Nephron (organoid): ENCODE results near the gene AZU1.

Source experiments
- H3K27ac Mint-ChIP-seq, 3 experiments: 2 replicates each; pipeline ENCODE4 v1.8.0; 2020; ENCODE audit warnings: mixed read lengths in 3 of 3, mild to moderate bottlenecking in 2 of 3, moderate library complexity in 1 of 3
- H3K27me3 Mint-ChIP-seq: 2 replicates; pipeline ENCODE4 v1.8.0; 2021; ENCODE audit warnings: low read depth, mild to moderate bottlenecking, moderate library complexity, mixed read lengths
- H3K36me3 Mint-ChIP-seq: 2 replicates; pipeline ENCODE4 v1.8.0; 2020; ENCODE audit warnings: low read depth, mixed read lengths
- H3K4me1 Mint-ChIP-seq: 2 replicates; pipeline ENCODE4 v1.8.0; 2020; ENCODE audit warnings: mixed read lengths
- H3K4me3 Mint-ChIP-seq, 3 experiments: 2 replicates each; pipeline ENCODE4 v1.8.0; 2020; ENCODE audit warnings: mild to moderate bottlenecking in 3 of 3, mixed read lengths in 3 of 3, moderate library complexity in 2 of 3
- H3K9me3 Mint-ChIP-seq: 2 replicates; pipeline ENCODE4 v1.8.0; 2020; ENCODE audit warnings: mixed read lengths
- CTCF ChIP-seq, 3 experiments: fragments of 200-600 bp; sonication (generic); IDR thresholded peaks; one replicate each; pipeline ENCODE4 v1.5.0; 2021; ENCODE audit warnings: antibody characterized with exemption in 3 of 3; ENCODE audit not compliant: unreplicated experiment in 3 of 3

AZU1 gene

GRCh38 chr19:782878-783668 lies 44.6 kb upstream of the AZU1 start:
- peaks cover 17% of the 10 kb centered on the region for H3K4me1 Mint-ChIP-seq
- no peaks in the 10 kb centered on the region for H3K36me3 Mint-ChIP-seq

GRCh38 chr19:784541-784940 lies 43.1 kb upstream of the AZU1 start:
- TF ChIP-seq CTCF (IDR thresholded peaks at IDR 0.05; ENCODE audit: unreplicated experiment in 3 of 3), result no peak
- no peaks in the 10 kb centered on the region for H3K9me3 Mint-ChIP-seq
- peak overlapping the region in 2 of 3 experiments; percentile 31 to 76 for H3K27ac Mint-ChIP-seq
- H3K27me3 Mint-ChIP-seq, result peaks cover 8% of the 10 kb centered on the region
- H3K36me3 Mint-ChIP-seq, result no peaks in the 10 kb centered on the region
- peaks cover 23% of the 10 kb centered on the region for H3K4me1 Mint-ChIP-seq
- peak overlapping the region; percentile 14 to 21 (median 21) for H3K4me3 Mint-ChIP-seq

More at GRCh38 chr19:782878-783668, 44.6 kb upstream of the AZU1 start:
- peak overlapping the region; percentile 89 to 92 (median 90) for H3K27ac Mint-ChIP-seq
- H3K27me3 Mint-ChIP-seq, result peaks cover 16% of the 10 kb centered on the region
- TF ChIP-seq CTCF (IDR thresholded peaks at IDR 0.05; ENCODE audit: unreplicated experiment in 3 of 3), result no peak
- no peaks in the 10 kb centered on the region for H3K9me3 Mint-ChIP-seq
- peak overlapping the region; percentile 27 to 59 (median 48) for H3K4me3 Mint-ChIP-seq

GRCh38 chr19:787536-787935 lies 40.1 kb upstream of the AZU1 start:
- Mint-ChIP-seq H3K9me3 (no peaks in the 10 kb centered on the region), H3K4me3 (no peak overlapping the region), H3K27ac (peak overlapping the region in 2 of 3 experiments; percentile 51 to 54), H3K36me3 (no peaks in the 10 kb centered on the region), H3K27me3 (peaks cover 4% of the 10 kb centered on the region), H3K4me1 (peaks cover 21% of the 10 kb centered on the region)
- TF ChIP-seq CTCF (IDR thresholded peaks at IDR 0.05; ENCODE audit: unreplicated experiment in 3 of 3), result no peak

GRCh38 chr19:788686-788982 lies 39.0 kb upstream of the AZU1 start:
- Mint-ChIP-seq H3K4me1 (peaks cover 14% of the 10 kb centered on the region), H3K36me3 (no peaks in the 10 kb centered on the region), H3K27me3 (peaks cover 4% of the 10 kb centered on the region), H3K27ac (peak overlapping the region; percentile 81 to 89 (median 81)), H3K9me3 (no peaks in the 10 kb centered on the region), H3K4me3 (peak overlapping the region in 1 of 3 experiments; percentile 21)
- no peak for TF ChIP-seq CTCF (IDR thresholded peaks at IDR 0.05; ENCODE audit: unreplicated experiment in 3 of 3)

- peak overlapping the region; percentile 19 to 42 (median 21) for H3K4me3 Mint-ChIP-seq
Observed at GRCh38 chr19:788983-789700, 38.5 kb upstream of the AZU1 start.

More at GRCh38 chr19:788983-789700, 38.5 kb upstream of the AZU1 start:
- no peaks in the 10 kb centered on the region for H3K36me3 Mint-ChIP-seq
- H3K27ac Mint-ChIP-seq, result peak overlapping the region; percentile 81 to 89 (median 81)
- no peak for TF ChIP-seq CTCF (IDR thresholded peaks at IDR 0.05; ENCODE audit: unreplicated experiment in 3 of 3)
- peaks cover 4% of the 10 kb centered on the region for H3K27me3 Mint-ChIP-seq
- H3K4me1 Mint-ChIP-seq, result peaks cover 14% of the 10 kb centered on the region
- H3K9me3 Mint-ChIP-seq, result no peaks in the 10 kb centered on the region
